GM19372 (cell line): Measurements from ENCODE around the gene IRF4.

Source experiments
- ATAC-seq: cut with Tn5 transposase; IDR thresholded peaks from one replicate; pipeline ENCODE4 v1.9.1; 2021; ENCODE audit warnings: mild to moderate bottlenecking, low read depth, moderate library complexity; ENCODE audit not compliant: unreplicated experiment

The IRF4 gene

DNA sequence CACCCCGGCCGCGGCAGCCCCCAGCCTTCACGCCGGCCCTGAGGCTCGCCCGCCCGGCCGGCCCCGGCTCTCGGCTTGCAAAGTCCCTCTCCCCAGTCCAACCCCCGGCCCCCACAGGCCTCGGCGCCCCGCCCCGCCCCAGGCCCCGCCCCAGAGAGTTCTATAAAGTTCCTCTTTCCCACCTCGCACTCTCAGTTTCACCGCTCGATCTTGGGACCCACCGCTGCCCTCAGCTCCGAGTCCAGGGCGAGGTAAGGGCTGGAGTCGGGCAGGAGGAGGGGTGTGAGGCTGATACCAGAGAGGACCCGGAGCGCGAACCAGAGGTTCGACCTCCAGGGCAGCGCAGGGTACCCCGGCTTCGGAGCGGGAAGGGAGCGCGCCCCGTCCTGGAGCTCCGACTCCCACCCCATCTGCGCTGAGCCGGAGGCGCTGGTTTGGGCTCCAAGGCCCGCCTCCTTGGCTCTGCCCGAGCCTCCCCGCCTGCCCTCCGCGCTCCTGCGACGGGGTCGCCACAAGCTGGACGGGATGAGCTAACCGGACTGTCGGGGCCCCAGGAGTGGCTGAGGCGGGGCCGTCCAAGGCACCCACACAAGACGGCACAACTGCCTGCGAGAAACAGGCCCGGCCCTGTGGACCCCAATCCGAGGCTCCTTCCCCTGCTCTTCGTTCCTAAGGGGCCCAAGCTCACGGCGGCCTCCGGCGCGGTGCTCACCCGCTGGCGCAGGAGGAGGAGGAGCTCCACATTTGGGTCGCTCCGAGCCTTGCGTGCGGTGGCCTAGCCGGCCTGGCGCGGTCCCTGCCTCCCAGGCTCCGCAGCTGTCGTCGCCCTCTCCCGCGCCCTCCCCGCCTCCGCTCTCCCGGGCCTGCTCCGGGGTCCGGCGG lies at the start of gene IRF4:
Gene IRF4, plus strand, starts transcription at position 194 of the 882 bp plus-strand sequence. CDS start 1,401 bp downstream, outside the sequence.
- ATAC-seq: peak; percentile 44

GRCh38 chr6:341914-342831 lies 49.4 kb upstream of the IRF4 start:
- ATAC-seq: peak; percentile 44

DNA sequence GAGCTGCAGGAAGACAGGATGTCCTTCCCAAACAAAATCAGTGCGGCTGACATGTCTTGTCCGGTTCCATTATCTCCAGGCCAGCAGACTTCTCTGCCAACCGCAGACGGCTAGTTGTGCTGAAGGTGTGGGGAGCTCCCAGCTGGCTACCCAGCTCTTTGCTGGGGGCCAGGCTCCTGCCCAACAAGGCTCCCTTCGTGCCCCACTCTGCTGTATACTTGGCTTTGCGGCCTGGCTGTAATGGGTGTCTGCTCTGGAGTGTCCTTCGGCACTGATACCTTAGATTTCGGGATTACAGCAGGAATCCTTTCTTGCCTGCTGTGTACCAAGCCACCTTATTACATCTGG lies 48.7 kb upstream of the IRF4 start:
- no peak for ATAC-seq

DNA sequence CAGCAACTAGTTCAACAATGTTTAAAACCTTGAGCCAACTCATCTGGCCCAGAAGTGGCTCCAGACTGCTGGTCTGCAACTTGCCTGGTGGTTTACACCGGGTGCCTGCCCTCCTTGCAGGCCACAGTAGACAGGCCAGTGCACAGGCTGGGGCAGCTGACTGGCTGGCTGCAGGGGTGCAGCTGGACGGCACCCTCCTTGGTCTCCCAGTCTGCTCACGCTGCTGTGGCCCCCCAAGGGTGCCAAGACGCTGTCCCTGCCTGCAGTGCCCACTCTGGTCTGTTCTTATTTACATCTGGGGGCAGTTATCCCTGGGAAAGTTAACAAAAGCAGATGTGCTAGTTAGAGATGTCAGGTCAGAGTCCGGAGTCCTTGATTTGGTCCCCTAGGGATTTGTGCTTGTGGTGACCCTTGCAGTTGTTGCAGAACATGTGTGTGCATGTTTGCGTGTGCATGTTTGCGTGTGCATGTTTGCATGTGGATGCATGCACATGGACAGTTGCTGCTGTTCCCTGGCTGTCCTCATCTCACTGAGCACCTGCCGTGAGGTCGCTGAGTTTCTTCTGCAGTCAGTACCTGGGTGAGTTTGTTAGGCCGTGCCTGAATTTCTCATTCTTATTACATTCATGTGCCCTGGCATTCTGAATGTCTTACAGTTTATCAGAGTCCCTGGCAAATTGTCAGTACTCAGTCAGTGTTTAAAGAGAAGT lies 48.2 kb upstream of the IRF4 start:
- ATAC-seq: no peak

DNA sequence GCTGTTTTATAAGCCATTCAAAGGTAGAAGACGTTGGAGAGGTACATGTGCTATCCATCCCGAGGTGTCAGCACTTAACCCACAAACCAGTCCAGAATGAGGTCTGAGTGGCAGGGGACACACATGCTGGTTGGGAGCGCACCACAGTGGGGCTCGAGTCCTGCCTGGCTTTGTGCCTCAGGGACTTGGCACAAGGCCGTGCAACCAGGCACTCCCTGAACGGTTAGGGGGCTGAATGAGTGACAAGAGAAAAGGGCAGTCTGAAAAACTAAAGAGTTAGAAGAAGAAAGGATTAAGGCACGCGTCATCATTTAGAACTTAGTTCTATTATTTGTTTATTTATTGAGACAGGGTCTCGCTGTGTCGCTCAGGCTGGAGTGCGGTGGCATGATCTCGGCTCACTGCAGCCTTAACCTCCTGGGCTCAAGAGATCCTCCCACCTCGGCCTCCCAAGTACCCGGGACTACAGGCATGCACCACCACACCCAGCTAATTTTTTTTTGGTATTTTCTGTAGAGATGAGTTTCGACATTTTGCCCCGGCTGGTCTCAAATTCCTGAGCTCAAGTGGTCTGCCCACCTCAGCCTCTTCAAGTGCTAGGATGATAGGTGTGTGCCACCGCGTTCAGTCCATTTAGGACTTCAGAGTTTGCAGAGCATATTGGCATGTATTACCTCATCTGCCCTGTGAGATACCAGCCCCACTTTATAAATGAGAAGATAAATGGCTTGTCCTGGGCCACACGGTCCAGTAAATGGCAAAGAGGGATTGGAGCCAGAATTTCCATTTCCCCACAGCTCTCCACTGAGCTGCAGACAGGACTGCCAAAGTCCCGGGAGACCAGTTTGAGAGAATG lies 47.4 kb upstream of the IRF4 start:
- ATAC-seq: no peak

DNA sequence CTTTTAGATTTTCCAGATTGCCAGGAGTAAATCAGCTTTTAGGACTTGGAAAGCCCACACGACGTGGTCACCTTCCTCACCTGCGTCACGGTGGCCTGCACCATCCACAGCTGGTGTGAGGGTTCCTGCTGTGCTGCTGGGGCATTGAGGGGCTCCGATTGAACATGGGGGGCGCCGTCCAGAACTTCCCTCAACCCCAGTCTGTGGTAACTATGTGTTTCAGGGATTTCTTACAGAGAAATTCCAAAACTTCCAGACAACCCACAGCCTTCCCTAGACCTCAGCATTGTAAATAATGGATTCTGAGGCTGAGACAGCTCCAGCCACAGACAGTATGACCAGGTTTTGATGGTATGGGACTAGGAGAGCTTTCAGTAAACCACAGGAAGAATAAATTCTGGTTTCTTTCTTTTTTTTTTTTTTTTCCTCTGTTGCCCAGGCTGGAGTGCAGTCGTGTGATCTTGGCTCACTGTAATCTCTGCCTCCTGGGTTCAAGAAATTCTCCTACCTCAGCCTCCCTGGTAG lies 46.7 kb upstream of the IRF4 start:
- no peak for ATAC-seq

DNA sequence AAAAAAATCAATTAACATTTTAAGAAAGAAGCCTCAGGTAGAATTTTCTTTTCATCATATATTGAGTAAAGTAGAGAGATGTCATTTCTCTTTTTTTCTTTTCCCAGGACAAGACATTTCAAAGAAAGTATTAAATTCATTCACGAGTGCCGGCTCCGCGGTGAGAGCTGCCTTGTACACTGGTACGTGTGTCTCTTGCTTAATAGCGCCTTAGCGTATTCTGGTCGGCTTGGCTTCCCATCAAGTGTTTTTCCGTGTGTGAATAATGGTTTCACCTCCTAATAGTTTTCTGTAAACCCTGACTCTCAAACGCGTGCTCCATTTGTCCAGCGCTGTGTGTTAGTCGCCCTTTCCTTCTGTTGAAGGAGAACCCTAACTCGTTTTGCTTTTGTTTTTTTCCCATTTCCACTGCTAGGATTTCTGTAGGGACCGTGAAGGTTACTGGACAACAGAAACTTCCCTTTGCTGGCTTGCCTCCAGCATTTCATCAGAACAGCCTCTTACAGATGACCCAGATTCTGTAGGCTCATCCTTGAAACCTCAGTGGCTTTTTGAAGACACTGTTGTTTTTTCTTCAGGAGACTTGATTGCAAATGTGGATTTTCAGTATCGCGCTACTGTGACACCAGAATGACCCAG lies 45.7 kb upstream of the IRF4 start:
- no peak for ATAC-seq

GRCh38 chr6:346386-347030 lies 45.0 kb upstream of the IRF4 start:
- ATAC-seq: no peak

DNA sequence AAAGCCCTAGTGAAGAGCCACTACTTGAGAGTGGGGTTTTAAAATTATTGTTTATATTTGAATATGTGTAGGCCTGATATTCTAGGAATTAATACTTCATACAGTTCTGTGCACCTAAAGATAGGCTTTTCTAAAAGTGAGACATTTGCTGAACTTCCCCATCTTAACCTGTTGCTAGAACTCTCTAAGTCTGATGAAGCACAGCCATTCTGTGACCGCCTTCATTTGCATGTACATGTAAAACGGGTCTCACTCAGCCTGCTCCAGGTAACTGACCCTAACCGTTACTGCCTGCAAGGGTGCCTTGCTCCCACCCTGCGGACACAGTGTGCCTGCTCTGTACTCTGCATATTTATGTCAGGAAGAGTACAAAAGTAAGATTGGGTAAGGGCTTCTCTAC lies 44.3 kb upstream of the IRF4 start:
- ATAC-seq: peak; percentile 79

GRCh38 chr6:347951-348859 lies 43.3 kb upstream of the IRF4 start:
- ATAC-seq: no peak

DNA sequence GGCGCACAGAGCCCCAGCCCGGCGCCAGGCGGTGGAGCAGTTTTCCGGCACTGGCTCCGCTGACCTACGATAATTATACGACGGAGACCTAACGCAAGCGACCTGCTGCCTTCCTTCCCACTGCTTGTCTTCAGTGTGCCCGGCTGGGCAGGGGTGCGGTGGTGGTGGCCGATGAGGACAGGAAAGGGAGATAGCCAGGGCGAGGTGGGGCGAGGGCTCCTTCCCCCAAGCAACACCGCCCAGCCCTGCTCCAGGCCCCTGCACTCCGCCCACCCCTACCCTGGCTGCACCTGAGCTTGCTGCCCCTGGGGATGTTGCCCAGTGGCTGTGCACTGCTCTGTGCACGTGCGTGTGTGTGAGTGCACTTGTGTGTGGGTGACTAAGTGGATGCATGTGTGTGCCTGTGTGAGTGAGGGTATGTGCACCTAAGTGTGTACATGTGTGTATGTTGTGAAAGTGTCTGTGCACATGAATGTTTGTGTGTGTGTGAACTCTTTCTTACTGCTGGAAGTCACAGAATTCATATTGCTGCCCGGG lies 42.6 kb upstream of the IRF4 start:
- ATAC-seq: no peak

- no peak for ATAC-seq
Observed at GRCh38 chr6:349491-349921, 42.0 kb upstream of the IRF4 start.

GRCh38 chr6:350371-350770 lies 41.2 kb upstream of the IRF4 start:
- ATAC-seq: no peak

DNA sequence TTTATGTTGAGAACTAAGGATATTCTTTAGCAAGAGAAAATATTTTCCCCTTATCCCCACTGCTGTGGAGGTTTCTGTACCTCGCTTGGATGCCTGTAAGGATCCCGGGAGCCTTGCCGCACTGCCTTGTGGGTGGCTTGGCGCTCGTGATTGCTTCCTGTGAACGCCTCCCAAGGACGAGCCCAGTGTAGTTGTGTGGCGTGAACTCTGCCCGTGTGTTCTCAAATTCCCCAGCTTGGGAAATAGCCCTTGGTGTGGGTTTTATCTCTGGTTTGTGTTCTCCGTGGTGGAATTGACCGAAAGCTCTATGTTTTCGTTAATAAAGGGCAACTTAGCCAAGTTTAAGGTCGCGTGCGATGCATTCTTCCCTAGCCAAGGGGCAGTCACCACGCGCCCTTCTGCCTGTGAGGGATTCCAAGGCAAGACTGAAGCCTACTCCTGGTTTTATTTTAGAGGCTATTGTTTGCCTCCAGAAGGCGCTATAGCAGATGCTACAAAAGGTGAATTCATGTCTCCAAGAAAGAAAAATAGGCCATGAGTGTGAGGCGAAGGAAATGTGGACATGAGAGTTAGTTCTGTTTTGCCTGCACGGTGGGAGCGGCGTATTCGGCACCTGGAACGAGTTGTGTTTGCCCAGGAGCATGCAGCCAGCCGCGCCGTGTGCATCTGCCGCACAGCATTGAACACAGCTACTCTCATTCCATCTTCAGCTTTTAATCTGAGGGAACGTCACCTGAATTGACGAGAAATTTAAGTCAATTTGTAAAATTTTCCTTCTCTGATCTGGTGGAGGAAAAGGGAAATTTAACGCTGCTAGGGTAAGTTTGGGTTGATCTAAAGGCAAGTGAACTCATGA lies 40.3 kb upstream of the IRF4 start:
- no peak for ATAC-seq

GRCh38 chr6:351867-352289 lies 39.7 kb upstream of the IRF4 start:
- ATAC-seq: no peak

GRCh38 chr6:352474-352873 lies 39.1 kb upstream of the IRF4 start:
- no peak for ATAC-seq
